SU-DHL-6 (cell line): ENCODE data around the gene NPHP4.

Source experiments
- EZH2phosphoT487 ChIP-seq: fragments of 200-600 bp; sonication (generic), shearing (Covaris generic); conservative IDR thresholded peaks from 2 replicates; pipeline ENCODE4 v1.6.1; 2018; ENCODE audit warnings: mild to moderate bottlenecking, antibody characterized with exemption, low read length, moderate library complexity, mixed read lengths
- TF ChIP-seq, protein P1 (sequence below): fragments of 200-600 bp; sonication (generic); IDR thresholded peaks from one replicate; pipeline ENCODE4 v1.5.1; 2017; ENCODE audit warnings: antibody characterized with exemption, mild to moderate bottlenecking, low read length, moderate library complexity; ENCODE audit not compliant: insufficient read depth, poor library complexity, severe bottlenecking

- TF ChIP-seq, protein P1, sequence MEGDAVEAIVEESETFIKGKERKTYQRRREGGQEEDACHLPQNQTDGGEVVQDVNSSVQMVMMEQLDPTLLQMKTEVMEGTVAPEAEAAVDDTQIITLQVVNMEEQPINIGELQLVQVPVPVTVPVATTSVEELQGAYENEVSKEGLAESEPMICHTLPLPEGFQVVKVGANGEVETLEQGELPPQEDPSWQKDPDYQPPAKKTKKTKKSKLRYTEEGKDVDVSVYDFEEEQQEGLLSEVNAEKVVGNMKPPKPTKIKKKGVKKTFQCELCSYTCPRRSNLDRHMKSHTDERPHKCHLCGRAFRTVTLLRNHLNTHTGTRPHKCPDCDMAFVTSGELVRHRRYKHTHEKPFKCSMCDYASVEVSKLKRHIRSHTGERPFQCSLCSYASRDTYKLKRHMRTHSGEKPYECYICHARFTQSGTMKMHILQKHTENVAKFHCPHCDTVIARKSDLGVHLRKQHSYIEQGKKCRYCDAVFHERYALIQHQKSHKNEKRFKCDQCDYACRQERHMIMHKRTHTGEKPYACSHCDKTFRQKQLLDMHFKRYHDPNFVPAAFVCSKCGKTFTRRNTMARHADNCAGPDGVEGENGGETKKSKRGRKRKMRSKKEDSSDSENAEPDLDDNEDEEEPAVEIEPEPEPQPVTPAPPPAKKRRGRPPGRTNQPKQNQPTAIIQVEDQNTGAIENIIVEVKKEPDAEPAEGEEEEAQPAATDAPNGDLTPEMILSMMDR = no peak
- TF ChIP-seq EZH2phosphoT487 = no peak
These were observed 58.0 kb downstream of the NPHP4 start for GRCh38 chr1:5934058-5934884.
